NCI-H1048 (cell line): Measurements from ENCODE around the gene DOCK4.

Experiments
- DNase-seq: peaks from one replicate; lab custom pipeline; 2025; lab: John Stamatoyannopoulos, UW

DOCK4 gene

DNA sequence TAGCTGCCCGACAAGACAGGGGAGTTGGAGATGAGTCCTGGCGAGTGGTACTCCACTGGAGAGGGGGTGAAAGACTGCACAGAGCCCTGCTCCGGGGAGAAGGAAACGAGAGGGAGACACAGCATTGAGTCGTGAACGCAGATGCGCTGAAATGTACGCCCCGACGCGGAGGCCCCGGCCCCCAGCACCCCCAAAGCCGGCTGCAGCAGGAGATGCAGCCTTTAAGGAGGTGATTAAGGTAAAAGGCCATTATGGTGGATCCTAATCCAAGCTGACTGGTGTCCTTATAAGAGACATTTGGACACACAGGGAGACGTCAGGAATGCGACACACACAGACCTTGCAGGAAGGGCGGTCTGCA lies 477.6 kb downstream of the DOCK4 start:
- DNase-seq: no peak

DNA sequence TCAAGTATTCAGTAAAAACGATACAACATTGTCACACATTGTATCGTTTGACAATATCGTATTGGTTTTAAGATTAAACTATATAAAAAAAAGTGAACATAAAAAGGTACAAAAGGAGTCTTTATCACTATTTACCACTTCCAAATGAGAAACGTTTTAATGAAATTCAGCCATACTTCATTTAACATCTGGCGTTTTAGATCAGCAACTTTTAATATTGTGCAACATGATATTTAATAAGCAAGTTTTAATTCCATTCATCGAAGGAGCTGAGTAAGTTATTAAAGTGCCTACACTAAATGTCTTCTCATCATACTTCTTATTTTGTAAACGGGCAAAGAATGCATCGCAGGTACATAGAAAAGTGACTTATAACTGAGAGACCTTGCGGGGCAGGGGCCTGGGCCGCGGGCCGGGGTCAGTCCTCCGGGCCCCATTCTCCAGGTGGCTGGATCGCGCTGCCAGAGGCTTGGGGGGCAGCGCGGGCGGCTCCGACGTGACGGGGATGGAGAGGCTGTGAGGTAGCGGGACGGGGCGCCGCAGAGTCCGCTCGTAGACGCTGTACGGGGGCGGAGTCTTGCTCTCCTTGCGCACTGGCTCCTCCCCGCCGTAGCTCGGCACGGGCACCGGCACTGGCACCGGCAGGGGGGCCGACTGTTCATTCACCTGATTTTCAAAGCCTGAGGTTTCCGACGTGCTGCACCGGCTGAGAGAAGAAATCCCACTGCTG lies 478.1 kb downstream of the DOCK4 start:
- no peak for DNase-seq

DNA sequence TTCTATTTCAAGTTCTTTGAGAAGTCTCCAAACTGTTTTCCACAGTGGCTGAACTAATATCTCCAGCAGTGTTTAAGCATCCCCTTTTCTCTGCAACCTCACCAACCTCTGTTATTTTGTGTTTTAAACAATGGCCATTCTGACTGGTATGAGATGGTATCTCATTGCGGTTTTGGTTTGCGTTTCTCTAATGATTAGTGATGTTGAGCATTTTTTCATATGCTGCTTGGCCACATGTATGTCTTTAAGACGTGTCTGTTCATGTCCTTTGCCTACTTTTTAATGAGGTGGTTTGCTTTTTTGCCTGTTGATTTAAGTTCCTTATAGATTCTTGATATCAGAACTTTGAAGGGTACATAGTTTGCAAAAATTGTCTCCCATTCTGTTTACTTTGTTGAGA lies 487.3 kb downstream of the DOCK4 start:
- no peak for DNase-seq

DNA sequence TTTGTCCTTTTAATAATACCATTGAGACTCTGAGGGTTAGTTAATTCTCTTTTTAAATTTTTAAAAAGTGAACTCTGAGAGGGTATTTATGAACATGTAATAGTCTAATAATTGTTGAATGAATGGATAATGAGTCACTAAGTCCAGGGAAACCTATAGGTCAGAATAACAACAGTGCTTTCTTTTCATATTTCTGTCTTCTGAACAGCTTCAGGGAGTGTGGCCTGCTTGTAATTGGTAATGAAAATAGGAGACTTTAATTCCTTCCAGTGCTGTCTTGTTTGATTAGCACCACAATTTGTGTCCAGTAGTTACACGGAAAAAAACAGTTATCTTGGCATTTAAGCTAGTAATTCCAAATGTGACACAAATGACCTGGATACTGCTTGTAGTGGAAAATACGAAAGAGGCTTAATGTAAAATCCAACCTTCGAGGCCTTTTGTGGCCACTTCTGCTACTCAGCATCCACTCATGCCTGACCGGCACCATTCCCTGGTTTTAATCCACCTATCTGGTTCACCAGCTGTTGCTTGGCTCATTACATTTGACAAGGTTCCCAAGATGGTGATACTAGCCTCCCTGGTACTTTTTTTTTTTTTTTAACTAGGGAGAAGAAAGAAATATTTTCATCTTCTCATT lies 494.7 kb downstream of the DOCK4 start:
- DNase-seq: no peak

DNA sequence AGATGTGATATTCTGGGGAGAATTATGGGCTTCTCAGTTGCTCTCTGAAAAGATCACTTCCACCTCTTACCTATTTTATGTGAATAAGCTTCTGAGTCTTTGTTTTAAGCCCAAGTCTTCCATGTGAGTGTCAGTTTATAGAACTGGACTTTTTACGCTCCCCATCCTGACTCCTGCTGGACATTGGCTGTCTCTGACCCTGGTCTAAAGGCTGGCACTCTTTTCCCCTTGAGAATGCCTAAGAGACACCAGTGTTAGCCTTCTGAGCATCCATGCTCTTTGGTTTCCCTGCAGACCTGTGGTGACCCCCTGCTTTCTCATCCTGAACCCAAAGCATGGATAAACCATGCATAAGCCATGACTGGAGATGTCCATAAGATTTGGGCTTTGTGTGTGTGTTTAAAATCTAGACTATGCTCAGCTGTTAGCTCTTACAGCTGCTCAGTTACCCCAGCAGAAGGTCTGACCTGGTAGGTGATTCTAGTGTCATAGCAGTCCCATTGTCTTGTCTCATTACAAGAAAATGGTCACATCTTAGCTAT lies 495.3 kb downstream of the DOCK4 start:
- DNase-seq: no peak

DNA sequence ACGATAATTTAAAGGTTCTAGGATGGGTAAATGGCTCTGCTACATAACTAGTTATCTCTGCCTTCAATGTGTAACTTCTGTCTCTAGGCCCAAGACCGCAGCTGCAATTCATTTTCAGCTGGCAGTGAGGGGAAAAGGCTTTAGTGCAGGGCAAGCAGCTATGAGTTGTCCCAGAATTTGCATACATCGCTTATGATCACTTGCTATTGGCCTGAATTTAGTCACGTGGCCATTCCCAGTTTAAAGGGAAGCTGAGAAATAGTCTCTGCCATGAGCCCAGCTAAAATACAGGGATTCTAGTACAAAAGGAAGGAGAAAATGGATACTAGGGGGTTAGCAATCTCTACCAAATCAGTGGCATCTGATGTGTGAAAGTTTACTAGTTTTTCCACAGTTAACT lies 498.1 kb downstream of the DOCK4 start:
- DNase-seq: no peak

DNA sequence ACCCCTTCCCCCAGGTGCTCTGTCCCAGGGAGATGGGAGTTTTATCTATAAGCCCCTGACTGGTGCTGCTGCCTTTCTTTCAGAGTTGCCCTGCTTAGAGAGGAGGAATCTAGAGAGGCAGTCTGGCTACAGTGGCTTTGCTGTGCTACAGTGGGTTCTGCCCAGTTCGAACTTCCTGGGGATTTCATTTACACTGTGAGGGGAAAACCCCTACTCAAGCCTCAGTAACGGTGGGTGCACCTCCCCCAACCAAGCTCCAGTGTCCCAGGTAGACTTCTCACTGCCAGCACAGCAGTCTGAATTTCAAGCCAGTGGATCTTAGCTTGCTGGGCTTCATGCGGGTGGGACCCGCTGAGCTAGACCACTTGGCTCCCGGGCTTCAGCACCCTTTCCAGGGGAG lies 500.4 kb downstream of the DOCK4 start:
- no peak for DNase-seq

DNA sequence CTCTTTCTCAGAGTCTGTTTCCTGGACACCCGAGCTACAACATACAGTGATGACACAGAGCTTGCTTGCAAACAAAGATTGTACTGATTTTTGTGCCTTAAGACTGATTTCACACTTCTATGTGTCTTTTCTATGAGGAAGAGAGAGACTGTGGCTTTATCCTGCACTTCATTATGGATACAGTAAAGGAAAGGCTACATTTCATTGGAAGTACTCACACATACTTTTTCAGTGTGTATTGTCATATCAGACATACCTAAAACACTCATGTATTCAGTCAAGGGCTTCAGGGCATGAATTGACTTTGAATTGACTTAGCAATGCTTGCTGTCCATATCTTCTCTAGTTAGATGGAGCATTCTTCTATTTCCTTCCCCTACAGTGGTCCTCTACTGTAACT lies 508.4 kb downstream of the DOCK4 start:
- DNase-seq: no peak

DNA sequence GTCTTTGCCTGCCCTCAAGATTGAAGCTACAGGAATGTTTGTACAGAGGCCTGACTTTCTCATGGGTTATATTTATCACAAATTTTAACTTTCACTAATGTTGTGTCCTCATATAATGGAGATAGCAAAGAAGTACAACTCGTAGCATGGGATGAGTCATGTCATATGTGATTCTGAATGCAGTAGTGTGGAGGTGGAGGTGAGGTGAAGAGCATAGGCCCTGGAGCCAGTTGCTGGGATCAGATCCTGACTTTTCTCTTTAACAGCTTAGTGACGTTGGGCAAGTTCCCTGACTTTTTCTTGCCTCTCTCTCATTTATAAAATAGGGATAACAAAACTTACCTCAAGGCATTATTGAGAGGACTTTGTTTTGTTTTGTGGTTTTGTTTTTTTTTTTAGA lies 511.8 kb downstream of the DOCK4 start:
- DNase-seq: no peak

DNA sequence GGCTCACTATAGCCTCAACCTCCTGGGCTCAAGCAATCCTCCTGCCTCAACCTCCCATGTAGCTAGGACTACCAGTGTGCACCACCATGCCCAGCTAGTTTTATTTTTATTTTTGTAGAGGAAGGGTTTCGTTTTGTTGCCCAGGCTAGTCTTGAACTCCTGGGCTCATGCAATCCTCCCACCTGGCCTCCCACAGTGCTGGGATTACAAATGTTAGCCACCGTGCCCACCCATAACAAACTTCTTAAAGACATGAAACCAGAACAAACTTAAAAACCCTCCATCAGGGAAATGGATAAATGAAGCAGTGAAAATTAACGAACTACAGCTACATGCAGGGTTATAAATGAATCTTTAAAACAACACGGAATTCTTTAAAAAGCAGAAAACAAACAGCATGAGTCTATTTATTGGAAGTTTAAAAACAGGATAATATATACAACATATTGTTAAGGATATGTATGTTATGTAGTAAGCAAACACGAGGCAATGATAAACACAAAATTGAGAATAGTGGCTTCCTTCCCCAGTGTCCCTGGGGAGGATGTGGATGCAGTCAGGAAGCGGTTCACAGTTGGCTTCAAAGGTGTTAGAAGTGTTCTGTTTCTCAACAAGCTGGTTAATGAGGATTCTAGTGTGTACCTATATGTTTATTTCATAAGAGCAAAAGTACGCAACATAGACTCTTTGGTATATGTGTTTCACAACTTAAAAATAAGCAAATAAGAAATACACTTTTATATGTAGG lies 515.7 kb downstream of the DOCK4 start:
- DNase-seq: no peak

DNA sequence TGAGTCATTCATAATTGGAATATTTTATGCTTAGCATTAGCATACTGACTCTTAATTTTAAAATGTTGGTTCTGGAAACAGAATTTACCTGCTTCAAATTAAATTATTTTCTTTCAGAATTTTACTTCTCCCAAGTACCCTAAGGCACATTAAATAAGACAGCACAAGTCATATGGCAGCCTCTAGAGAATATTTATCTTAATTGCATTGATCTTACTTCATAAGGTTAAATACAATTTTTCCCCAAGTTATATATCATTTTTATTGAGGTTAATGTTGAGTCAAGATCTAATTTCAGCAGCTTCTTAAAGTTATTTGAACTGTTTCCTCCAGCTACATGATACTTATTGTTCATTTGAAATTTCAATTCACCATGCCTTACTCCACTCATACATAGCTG lies 520.9 kb downstream of the DOCK4 start:
- no peak for DNase-seq

DNA sequence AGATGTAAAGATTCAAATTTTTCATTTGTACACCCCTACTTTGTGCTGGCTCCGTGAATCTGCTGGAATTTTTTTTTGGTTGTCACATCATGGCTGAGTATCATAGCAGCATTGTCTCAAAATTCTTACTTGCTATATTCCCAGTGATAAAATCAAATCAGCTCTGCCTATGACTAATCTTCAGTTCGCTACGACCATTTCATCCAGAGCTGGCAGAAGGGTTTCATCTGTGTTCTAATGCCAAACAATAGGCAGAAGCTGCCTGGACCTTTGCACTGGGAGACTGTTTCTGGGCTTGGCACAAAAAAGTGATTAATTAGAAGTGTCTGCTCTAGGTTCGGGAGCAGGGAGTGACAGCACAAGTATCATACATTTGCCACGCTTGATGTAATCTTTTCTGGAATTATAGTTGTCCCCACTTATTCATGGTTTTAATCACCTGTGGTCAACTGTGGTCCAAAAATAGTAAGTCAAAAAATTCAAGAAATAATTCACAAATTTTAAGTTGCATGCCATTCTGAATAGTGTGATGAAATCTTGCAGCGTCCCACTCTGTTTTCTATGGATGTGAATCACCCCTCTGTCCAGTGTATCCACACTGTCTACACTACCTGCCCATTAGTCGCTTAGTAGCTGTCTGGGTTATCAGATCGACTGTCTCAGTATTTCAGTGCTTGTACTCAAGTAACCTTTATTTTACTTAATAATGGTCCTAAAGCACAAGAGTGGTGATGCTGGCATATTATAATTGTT lies 523.4 kb downstream of the DOCK4 start:
- no peak for DNase-seq

DNA sequence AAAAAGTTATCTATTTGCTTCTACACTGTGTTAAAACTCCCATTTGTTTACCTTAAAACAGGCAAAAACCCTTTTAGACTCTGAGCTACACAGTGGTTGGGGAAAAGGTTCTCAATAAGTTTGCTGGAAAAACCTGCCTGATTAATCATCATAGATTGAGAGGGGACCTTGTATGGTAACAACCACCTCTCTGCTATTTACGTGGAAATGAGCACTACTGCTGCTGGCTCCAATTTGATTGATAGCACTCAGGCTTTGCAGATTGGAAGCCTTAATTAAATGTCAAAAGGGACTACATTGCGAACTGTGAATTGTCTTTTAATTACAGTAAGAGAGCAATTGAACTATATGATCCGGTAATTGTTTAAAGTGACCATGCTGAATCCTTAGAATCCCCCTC lies 525.0 kb downstream of the DOCK4 start:
- no peak for DNase-seq

DNA sequence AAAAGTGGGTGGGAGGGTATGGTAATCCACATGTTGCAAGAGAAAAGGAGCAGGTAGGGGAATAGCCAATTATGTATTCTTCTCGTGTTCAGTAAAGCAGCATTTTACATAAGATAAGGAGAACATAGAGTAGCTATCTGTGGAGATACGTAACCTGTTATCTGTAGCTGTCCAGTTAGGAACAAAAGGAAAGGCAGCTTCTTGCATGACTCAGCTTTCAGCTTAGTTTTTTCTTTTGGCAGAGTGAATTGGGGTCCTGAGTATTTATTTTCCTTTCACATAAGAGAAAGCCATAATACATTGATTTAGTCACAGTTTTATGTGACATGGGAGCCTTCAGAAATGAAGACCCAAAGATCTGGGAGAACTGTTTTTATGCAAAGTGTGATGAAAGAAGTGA lies 527.2 kb downstream of the DOCK4 start:
- no peak for DNase-seq

DNA sequence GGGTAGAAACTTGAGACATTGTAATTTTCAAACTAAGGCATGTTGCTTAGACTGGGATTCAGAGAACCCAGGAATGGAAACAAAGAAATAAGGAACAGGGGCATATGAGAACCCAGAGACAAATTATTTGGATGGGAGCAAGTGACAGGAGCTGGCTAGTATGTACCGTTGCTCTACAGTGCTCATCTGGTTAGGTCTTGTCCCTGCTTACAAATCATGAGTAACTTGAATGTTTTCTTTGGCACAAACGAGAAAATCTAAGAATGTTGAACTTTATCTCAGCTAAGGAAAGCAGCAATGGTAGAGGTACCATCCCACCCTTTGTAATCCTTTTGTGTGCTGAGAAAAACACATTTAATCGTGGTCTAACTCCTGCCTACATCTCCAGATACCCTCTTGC lies 527.9 kb downstream of the DOCK4 start:
- DNase-seq: no peak

DNA sequence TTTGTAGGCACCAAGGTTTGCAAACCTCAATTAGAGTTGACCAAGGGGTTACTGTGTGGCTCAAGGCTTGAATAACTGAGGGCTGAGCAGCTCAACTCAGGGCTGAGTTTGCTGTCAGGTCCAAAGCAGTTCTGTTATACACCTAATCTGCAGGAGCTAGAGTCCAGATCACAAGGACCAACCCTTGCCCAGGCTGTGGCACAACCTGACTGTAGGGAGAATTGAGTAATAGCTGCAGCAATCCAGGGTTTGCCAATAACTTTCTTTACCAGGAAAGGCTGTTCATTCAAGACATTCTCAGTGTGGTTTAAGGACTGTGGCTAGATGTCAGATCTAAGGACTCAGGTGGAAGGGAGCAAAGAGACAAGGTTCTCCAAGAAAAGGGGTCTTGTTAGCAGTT lies 528.4 kb downstream of the DOCK4 start:
- DNase-seq: no peak

DNA sequence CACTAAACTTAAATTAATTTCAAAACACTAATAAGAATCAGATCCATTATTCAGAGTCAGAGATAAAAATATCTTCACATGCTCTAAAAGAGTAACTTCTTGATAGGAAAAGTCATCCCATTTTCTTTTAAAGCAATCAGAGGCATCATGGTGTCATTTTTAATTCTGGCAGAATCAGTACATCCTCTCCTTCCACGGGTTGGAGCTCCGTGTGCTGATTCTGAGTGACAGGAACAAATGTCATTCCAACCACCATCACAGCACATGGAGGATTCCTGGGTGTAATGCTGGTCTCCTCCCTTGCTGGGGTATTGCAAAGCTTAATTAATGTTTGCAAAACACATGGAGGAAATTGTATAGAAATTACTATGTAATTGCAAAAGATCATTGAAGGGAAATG lies 529.4 kb downstream of the DOCK4 start:
- no peak for DNase-seq
